ENCODE results near the gene PNPLA8. TPM values are rescaled to one million over a fixed set of nuclear protein-coding genes. Genes with fewer than 3 reads are reported as not detected.
"Not testable (repeated sequence)": the region's sequence is repeated elsewhere in the genome, so short reads cannot be mapped to it uniquely, and the experiment has no call there.

Gene PNPLA8
- total RNA-seq, 1 donor = 116 TPM

GRCh38 chr7:108541478-108541877 is 15.5 kb upstream of the PNPLA8 start:
- no peak overlapping the region for H3K4me3 ChIP-seq (ENCODE audit: low read length)
- no peaks in the 10 kb centered on the region for H3K4me1 ChIP-seq (ENCODE audit: insufficient read depth, low read length)
- H3K9me3 ChIP-seq (ENCODE audit: low read depth, low read length) = no peaks in the 10 kb centered on the region
- H3K27me3 ChIP-seq (ENCODE audit: insufficient read depth, low read length) = no peaks in the 10 kb centered on the region

GRCh38 chr7:108538685-108539084 is 12.8 kb upstream of the PNPLA8 start:
- not testable (repeated sequence) for H3K4me1 ChIP-seq (ENCODE audit: insufficient read depth, low read length); H3K27me3 ChIP-seq (ENCODE audit: insufficient read depth, low read length); H3K4me3 ChIP-seq (ENCODE audit: low read length); H3K9me3 ChIP-seq (ENCODE audit: low read depth, low read length)

- H3K4me1 ChIP-seq (ENCODE audit: insufficient read depth, low read length); H3K4me3 ChIP-seq (ENCODE audit: low read length); H3K9me3 ChIP-seq (ENCODE audit: low read depth, low read length); H3K27me3 ChIP-seq (ENCODE audit: insufficient read depth, low read length): not testable (repeated sequence)
Measured at GRCh38 chr7:108538236-108538635, 12.3 kb upstream of the PNPLA8 start.

DNA sequence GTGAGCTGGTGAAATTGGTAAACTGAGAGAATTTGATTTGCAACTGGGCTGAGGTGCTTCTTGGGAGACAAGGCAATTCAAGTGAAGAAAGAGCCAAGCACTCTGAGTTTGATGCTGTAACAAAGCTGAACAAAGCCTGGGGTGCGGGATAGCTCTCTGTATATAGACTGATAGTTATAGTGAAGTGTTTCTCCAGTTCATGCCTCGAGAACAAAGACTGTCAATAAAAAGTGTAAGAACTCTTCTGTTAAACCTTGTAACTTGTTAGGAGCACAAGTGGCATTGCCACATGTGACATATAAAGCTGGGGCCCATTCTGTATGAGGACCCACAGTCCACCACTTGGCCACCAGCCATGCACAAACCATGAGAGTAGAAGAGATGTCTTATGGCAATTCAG is 11.3 kb upstream of the PNPLA8 start:
- Histone ChIP-seq H3K4me1 (ENCODE audit: insufficient read depth, low read length) (no peaks in the 10 kb centered on the region), H3K4me3 (ENCODE audit: low read length) (no peak overlapping the region), H3K27me3 (ENCODE audit: insufficient read depth, low read length) (no peaks in the 10 kb centered on the region), H3K9me3 (ENCODE audit: low read depth, low read length) (no peaks in the 10 kb centered on the region)

DNA sequence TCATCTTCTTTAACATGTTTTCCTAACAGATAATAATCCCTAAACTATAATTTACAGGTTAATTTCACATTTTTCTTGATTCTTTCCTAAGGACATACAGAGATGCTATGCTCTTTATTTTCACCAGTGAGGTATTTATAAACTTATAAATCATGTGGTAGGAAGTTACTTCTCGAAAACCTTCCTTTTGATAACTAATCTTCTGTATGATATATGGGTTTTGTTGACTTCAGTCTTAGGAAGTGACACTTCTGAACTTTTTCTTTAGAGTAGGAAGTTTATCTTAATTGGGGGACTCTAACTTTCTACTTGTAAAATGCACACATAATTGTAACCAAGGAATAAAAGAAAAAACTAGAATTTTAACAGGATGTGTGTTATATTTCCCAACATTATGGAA is 9.8 kb upstream of the PNPLA8 start:
- Histone ChIP-seq H3K9me3 (ENCODE audit: low read depth, low read length) (no peaks in the 10 kb centered on the region), H3K27me3 (ENCODE audit: insufficient read depth, low read length) (no peaks in the 10 kb centered on the region), H3K4me1 (ENCODE audit: insufficient read depth, low read length) (no peaks in the 10 kb centered on the region), H3K4me3 (ENCODE audit: low read length) (no peak overlapping the region)

DNA sequence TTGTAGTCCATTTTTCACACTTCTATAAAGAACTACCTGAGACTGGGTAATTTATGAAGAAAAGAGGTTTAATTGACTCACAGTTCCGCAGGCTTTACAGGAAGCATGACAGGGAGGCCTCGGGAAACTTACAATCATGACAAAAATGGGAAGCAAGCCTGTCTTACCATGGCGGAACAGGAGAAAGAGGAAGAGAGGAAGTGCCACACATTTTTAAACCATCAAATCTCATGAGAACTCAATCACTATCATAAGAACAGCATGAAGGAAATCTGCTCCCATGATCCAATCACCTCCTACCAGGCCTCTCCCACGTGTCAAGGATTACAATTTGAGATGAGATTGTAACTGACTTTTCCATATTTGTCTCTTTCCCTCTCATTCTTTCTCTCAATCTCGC is 9.3 kb upstream of the PNPLA8 start:
- Histone ChIP-seq H3K4me1 (ENCODE audit: insufficient read depth, low read length) (no peaks in the 10 kb centered on the region), H3K27me3 (ENCODE audit: insufficient read depth, low read length) (no peaks in the 10 kb centered on the region), H3K9me3 (ENCODE audit: low read depth, low read length) (no peaks in the 10 kb centered on the region), H3K4me3 (ENCODE audit: low read length) (no peak overlapping the region)

- Histone ChIP-seq H3K9me3 (ENCODE audit: low read depth, low read length) (no peaks in the 10 kb centered on the region), H3K27me3 (ENCODE audit: insufficient read depth, low read length) (no peaks in the 10 kb centered on the region), H3K4me1 (ENCODE audit: insufficient read depth, low read length) (no peaks in the 10 kb centered on the region), H3K4me3 (ENCODE audit: low read length) (no peak overlapping the region)
Measured at GRCh38 chr7:108533712-108534111, 7.8 kb upstream of the PNPLA8 start.

GRCh38 chr7:108529341-108529740 is 3.4 kb upstream of the PNPLA8 start:
- no peak overlapping the region for H3K4me3 ChIP-seq (ENCODE audit: low read length)
- H3K27me3 ChIP-seq (ENCODE audit: insufficient read depth, low read length) = no peaks in the 10 kb centered on the region
- no peaks in the 10 kb centered on the region for H3K9me3 ChIP-seq (ENCODE audit: low read depth, low read length)
- peaks cover 10% of the 10 kb centered on the region for H3K4me1 ChIP-seq (ENCODE audit: insufficient read depth, low read length)

- Histone ChIP-seq H3K9me3 (ENCODE audit: low read depth, low read length) (no peaks in the 10 kb centered on the region), H3K4me1 (ENCODE audit: insufficient read depth, low read length) (peaks cover 21% of the 10 kb centered on the region), H3K27me3 (ENCODE audit: insufficient read depth, low read length) (no peaks in the 10 kb centered on the region), H3K4me3 (ENCODE audit: low read length) (no peak overlapping the region)
Measured at GRCh38 chr7:108528183-108528712, 2.3 kb upstream of the PNPLA8 start.

- no peaks in the 10 kb centered on the region for H3K9me3 ChIP-seq (ENCODE audit: low read depth, low read length)
- H3K4me1 ChIP-seq (ENCODE audit: insufficient read depth, low read length) = peaks cover 26% of the 10 kb centered on the region
- H3K27me3 ChIP-seq (ENCODE audit: insufficient read depth, low read length) = no peaks in the 10 kb centered on the region
- peak overlapping the region; percentile 85 for H3K4me3 ChIP-seq (ENCODE audit: low read length)
Measured at GRCh38 chr7:108526768-108527017, 758 bp upstream of the PNPLA8 start.

GRCh38 chr7:108525327-108525984 is 479 bp downstream of the PNPLA8 start:
- peak overlapping the region; percentile 85 for H3K4me3 ChIP-seq (ENCODE audit: low read length)
- no peaks in the 10 kb centered on the region for H3K9me3 ChIP-seq (ENCODE audit: low read depth, low read length)
- H3K4me1 ChIP-seq (ENCODE audit: insufficient read depth, low read length) = peaks cover 26% of the 10 kb centered on the region
- H3K27me3 ChIP-seq (ENCODE audit: insufficient read depth, low read length) = no peaks in the 10 kb centered on the region

GRCh38 chr7:108522780-108523179 is 3.2 kb downstream of the PNPLA8 start:
- Histone ChIP-seq H3K27me3 (ENCODE audit: insufficient read depth, low read length) (no peaks in the 10 kb centered on the region), H3K4me1 (ENCODE audit: insufficient read depth, low read length) (peaks cover 26% of the 10 kb centered on the region), H3K4me3 (ENCODE audit: low read length) (no peak overlapping the region), H3K9me3 (ENCODE audit: low read depth, low read length) (no peaks in the 10 kb centered on the region)

DNA sequence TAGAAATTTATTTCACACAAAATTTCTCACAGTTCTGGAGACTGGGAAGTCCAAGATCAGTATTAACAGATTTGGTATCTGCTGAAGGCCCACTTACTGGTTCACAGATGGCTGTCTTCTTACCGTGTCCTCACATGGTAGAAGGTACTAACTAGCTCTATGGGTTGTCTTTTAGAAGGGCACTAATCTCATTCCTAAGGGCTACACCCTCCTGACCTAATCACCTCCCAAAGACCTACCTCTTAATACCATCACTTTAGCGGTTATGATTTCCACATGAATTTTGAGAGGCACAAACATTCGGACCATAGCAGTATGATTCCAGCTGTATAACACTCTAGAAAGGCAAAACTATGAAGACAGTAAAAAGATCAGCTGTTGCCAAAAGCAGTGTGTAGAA is 8.0 kb downstream of the PNPLA8 start:
- no peak overlapping the region for H3K4me3 ChIP-seq (ENCODE audit: low read length)
- H3K4me1 ChIP-seq (ENCODE audit: insufficient read depth, low read length) = peaks cover 13% of the 10 kb centered on the region
- no peaks in the 10 kb centered on the region for H3K27me3 ChIP-seq (ENCODE audit: insufficient read depth, low read length)
- no peaks in the 10 kb centered on the region for H3K9me3 ChIP-seq (ENCODE audit: low read depth, low read length)

DNA sequence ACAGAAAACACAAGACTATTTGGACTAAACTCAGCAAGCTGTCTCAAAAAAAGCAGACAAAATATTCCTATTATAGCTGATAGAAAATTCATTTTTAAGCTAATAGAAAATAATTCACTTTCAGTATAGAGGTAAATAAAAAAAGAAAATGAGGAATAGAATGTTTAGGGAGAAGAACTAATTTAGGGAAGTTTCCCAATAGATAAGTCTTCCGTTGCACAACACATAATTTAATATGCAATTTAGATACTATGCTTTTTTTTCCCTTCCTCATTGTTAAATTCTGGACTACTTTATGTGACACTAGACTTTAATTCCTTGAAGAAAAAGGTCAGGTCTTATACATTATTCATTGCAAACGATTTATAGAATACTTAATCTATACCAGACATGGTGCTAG is 10.3 kb downstream of the PNPLA8 start:
- no peaks in the 10 kb centered on the region for H3K27me3 ChIP-seq (ENCODE audit: insufficient read depth, low read length)
- H3K9me3 ChIP-seq (ENCODE audit: low read depth, low read length) = no peaks in the 10 kb centered on the region
- H3K4me1 ChIP-seq (ENCODE audit: insufficient read depth, low read length) = peaks cover 10% of the 10 kb centered on the region
- H3K4me3 ChIP-seq (ENCODE audit: low read length) = no peak overlapping the region

- H3K27me3 ChIP-seq (ENCODE audit: insufficient read depth, low read length) = no peaks in the 10 kb centered on the region
- no peaks in the 10 kb centered on the region for H3K9me3 ChIP-seq (ENCODE audit: low read depth, low read length)
- no peak overlapping the region for H3K4me3 ChIP-seq (ENCODE audit: low read length)
- peaks cover 10% of the 10 kb centered on the region for H3K4me1 ChIP-seq (ENCODE audit: insufficient read depth, low read length)
Measured at GRCh38 chr7:108515013-108515412, 10.9 kb downstream of the PNPLA8 start.

DNA sequence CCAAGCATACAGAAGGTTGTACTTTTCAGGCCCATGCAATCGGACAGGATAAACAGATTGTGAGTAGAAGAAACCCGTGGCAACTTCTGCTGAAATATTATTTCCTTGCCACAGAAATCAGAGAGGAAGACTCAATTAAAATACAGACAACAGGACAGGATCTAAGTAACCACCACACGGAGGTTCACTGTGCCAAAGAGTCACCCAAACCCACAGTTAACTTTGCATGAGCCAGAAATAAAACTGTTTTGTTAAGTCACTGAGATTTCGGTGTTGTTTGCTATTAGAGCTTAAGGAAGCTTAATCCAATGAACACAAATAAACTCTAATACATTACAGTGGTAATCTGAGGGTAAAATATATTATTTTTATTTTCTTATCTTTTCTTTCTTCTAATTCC is 14.0 kb downstream of the PNPLA8 start:
- peaks cover 10% of the 10 kb centered on the region for H3K4me1 ChIP-seq (ENCODE audit: insufficient read depth, low read length)
- H3K27me3 ChIP-seq (ENCODE audit: insufficient read depth, low read length) = no peaks in the 10 kb centered on the region
- H3K4me3 ChIP-seq (ENCODE audit: low read length) = no peak overlapping the region
- no peaks in the 10 kb centered on the region for H3K9me3 ChIP-seq (ENCODE audit: low read depth, low read length)

Measured in mononuclear cell (primary cell).